HFF-Myc (cell line): ENCODE measurements around the gene ZKSCAN1.

Source experiments
- DNase-seq: peaks from one replicate; pipeline ENCODE4 v3.0.0-alpha.2; 2011; ENCODE audit warnings: low read depth; ENCODE audit errors: extremely low read depth
- H3K4me3 ChIP-seq: replicated peaks from 2 replicates; pipeline ENCODE4 v1.5.1; 2011; ENCODE audit warnings: low read depth, mild to moderate bottlenecking, control low read depth, low read length
- TF ChIP-seq, protein P1 (sequence below): IDR thresholded peaks from 2 replicates; pipeline ENCODE4 v1.5.1; 2012; ENCODE audit warnings: mild to moderate bottlenecking, low read depth, low read length, control low read depth; ENCODE audit errors: missing control alignments

Gene ZKSCAN1

DNA sequence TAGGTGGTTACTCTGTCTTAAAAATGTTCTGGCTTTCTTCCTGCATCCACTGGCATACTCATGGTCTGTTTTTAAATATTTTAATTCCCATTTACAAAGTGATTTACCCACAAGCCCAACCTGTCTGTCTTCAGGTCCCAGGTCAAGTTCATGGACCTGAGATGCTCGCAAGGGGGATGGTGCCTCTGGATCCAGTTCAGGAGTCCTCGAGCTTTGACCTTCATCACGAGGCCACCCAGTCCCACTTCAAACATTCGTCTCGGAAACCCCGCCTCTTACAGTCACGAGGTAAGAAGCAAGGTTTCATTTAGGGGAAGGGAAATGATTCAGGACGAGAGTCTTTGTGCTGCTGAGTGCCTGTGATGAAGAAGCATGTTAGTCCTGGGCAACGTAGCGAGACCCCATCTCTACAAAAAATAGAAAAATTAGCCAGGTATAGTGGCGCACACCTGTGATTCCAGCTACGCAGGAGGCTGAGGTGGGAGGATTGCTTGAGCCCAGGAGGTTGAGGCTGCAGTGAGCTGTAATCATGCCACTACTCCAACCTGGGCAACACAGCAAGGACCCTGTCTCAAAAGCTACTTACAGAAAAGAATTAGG lies 8.7 kb downstream of the ZKSCAN1 start:
- DNase-seq: no peak
- no peak overlapping the region for H3K4me3 ChIP-seq
- TF ChIP-seq, protein P1, sequence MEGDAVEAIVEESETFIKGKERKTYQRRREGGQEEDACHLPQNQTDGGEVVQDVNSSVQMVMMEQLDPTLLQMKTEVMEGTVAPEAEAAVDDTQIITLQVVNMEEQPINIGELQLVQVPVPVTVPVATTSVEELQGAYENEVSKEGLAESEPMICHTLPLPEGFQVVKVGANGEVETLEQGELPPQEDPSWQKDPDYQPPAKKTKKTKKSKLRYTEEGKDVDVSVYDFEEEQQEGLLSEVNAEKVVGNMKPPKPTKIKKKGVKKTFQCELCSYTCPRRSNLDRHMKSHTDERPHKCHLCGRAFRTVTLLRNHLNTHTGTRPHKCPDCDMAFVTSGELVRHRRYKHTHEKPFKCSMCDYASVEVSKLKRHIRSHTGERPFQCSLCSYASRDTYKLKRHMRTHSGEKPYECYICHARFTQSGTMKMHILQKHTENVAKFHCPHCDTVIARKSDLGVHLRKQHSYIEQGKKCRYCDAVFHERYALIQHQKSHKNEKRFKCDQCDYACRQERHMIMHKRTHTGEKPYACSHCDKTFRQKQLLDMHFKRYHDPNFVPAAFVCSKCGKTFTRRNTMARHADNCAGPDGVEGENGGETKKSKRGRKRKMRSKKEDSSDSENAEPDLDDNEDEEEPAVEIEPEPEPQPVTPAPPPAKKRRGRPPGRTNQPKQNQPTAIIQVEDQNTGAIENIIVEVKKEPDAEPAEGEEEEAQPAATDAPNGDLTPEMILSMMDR: no peak

DNA sequence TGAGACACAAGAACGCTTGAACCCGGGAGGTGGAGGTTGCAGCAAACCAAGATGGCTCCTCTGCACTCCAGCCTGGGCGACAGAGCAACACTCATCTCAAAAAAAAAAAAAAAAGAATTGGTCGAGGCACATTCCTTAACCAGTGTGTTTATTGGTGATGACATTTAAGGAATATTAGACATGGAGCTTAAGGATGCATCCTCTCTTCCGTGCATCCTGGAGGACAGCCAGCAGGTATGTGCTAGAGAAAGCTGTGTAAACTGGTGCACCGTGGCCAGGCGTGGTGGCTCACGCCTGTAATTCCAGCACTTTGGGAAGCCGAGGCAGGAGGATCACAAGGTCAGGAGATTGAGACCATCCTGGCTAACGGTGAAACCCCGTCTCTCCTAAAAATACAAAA lies 11.8 kb downstream of the ZKSCAN1 start:
- no peak overlapping the region for H3K4me3 ChIP-seq
- TF ChIP-seq, protein P1: no peak
- DNase-seq: no peak

DNA sequence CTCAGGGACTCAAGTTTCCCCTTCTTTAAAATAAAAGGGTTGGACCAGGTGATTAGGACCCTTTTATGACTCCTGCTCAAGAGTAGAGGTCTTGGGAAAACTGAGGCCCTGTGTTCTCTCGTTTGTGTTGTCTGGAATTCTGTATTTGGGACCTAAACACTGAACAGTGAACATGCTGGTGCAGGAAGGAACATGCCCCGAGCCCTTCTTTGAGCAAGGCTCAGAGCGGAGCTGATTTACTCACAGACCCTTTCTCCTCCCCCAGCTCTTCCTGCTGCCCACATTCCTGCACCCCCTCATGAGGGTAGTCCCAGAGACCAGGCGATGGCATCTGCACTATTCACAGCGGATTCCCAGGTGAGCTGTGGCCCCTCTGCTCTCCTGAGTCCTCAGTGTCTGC lies 14.2 kb downstream of the ZKSCAN1 start:
- no peak for DNase-seq
- no peak overlapping the region for H3K4me3 ChIP-seq
- TF ChIP-seq, protein P1: no peak

GRCh38 chr7:100033526-100033925 lies 18.1 kb downstream of the ZKSCAN1 start:
- H3K4me3 ChIP-seq: no peak overlapping the region
- DNase-seq: no peak
- TF ChIP-seq, protein P1: no peak

- TF ChIP-seq, protein P1: no peak
- H3K4me3 ChIP-seq: no peak overlapping the region
- no peak for DNase-seq
These were observed 19.6 kb downstream of the ZKSCAN1 start for GRCh38 chr7:100034871-100035510.

DNA sequence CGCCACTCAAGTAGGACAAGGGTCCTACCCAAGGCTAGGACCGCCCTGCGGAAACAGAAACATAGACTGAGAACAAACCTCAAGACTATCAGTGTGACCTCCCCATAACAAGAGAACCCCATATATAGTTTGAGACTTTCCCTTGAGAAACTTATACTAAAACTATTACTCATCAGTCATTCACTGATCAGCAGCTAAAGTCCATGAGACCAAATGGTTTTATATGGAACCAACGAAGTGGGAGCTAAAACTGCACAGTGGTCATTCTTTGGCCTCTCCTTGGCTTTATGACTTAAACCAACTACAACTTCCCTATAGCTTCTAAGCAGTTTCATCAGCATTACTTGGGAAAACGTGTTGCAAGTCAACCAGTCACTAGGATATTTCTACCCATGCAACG lies 20.5 kb downstream of the ZKSCAN1 start:
- no peak for DNase-seq
- TF ChIP-seq, protein P1: no peak
- H3K4me3 ChIP-seq: no peak overlapping the region

DNA sequence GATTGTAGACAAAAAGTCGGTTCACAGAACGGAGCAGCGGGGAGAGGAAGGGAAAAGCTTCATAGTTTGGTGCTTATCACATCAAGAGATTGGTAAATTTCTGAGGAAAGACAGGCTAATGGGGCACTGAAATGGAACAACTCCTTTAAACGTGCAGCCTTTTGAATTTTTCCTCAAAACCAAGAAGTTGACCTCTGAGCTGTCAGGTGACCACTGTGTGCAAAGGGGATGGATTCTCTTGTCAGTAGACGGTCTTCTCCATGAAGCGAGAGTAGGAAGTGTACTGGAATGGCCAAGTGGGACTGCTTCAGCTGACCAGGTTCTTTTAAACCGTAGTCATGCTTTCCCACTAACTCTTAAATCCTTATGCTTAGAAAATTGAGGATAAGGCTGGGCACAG lies 22.9 kb downstream of the ZKSCAN1 start:
- TF ChIP-seq, protein P1: no peak
- DNase-seq: no peak
- H3K4me3 ChIP-seq: no peak overlapping the region
